Endothelial cell (in vitro differentiated cells): ENCODE data around the gene MEIG1. TPM values are rescaled to one million over a fixed set of nuclear protein-coding genes. Genes with fewer than 3 reads are reported as not detected.
"Not testable (repeated sequence)": the region's sequence is repeated elsewhere in the genome, so short reads cannot be mapped to it uniquely, and the experiment has no call there.

Source experiments
- DNase-seq: peaks from one replicate; pipeline ENCODE4 v3.0.0; 2021; ENCODE audit warnings: low spot score
- H3K27ac Mint-ChIP-seq: one replicate; pipeline ENCODE4 v1.8.0; 2021; ENCODE audit warnings: mixed read lengths, inconsistent platforms; ENCODE audit not compliant: unreplicated experiment
- H3K27me3 Mint-ChIP-seq: one replicate; pipeline ENCODE4 v1.8.0; 2021; ENCODE audit warnings: mild to moderate bottlenecking, moderate library complexity, mixed read lengths, inconsistent platforms; ENCODE audit not compliant: unreplicated experiment
- H3K36me3 Mint-ChIP-seq: one replicate; pipeline ENCODE4 v1.8.0; 2021; ENCODE audit warnings: mild to moderate bottlenecking, low read depth, mixed read lengths, inconsistent platforms; ENCODE audit not compliant: unreplicated experiment
- H3K4me1 Mint-ChIP-seq: one replicate; pipeline ENCODE4 v1.8.0; 2021; ENCODE audit warnings: mild to moderate bottlenecking, mixed read lengths, inconsistent platforms; ENCODE audit not compliant: unreplicated experiment
- H3K4me3 Mint-ChIP-seq: one replicate; pipeline ENCODE4 v1.8.0; 2021; ENCODE audit warnings: mild to moderate bottlenecking, mixed read lengths, inconsistent platforms; ENCODE audit not compliant: unreplicated experiment
- H3K9me3 Mint-ChIP-seq: one replicate; pipeline ENCODE4 v1.8.0; 2021; ENCODE audit warnings: mixed read lengths, inconsistent platforms; ENCODE audit not compliant: unreplicated experiment
- CTCF ChIP-seq: fragments of 200-600 bp; sonication (generic); IDR thresholded peaks from one replicate; pipeline ENCODE4 v1.5.0; 2021; ENCODE audit warnings: antibody characterized with exemption; ENCODE audit not compliant: unreplicated experiment
- total RNA-seq: library from RNA; stranded (reverse); fragmentation: NEBNext Ultra II Directional; extraction: Animal tissue kit (Norgen Biotek cat#: 25700); gene quantifications from one replicate; pipeline ENCODE4 v1.2.1, GENCODE V29; 2021; ENCODE audit not compliant: unreplicated experiment

Gene MEIG1
- total RNA-seq, 1 donor from 2014 or later, result 0.80 TPM

- no peak for TF ChIP-seq CTCF
- H3K9me3 Mint-ChIP-seq, result no peaks in the 10 kb centered on the region
- DNase-seq, result no peak
- H3K4me3 Mint-ChIP-seq, result no peak overlapping the region
- no peaks in the 10 kb centered on the region for H3K4me1 Mint-ChIP-seq
- no peak overlapping the region for H3K27ac Mint-ChIP-seq
- no peaks in the 10 kb centered on the region for H3K27me3 Mint-ChIP-seq
- no peaks in the 10 kb centered on the region for H3K36me3 Mint-ChIP-seq
These were observed 16.6 kb downstream of the MEIG1 start for GRCh38 chr10:14975672-14976273.

DNA sequence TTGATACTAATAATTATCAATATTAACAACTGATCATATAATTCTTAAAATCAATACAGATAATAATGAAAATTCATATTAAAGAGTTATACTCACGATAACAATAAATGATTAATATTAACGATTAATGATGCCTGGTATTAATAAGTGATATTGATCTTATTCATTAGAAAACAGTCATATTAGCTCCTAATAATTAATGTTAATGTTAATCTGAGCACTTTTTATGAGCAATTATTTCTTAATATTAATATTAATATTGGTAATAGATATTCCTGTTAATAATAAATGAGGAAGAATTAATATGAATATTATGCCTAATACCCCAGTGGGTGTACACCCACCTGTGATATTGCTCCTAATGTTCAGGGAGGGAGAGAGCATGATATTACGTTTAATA lies 23.6 kb downstream of the MEIG1 start:
- DNase-seq, result no peak
- H3K27ac Mint-ChIP-seq, result no peak overlapping the region
- no peaks in the 10 kb centered on the region for H3K9me3 Mint-ChIP-seq
- peaks cover 3% of the 10 kb centered on the region for H3K27me3 Mint-ChIP-seq
- no peaks in the 10 kb centered on the region for H3K4me1 Mint-ChIP-seq
- no peaks in the 10 kb centered on the region for H3K36me3 Mint-ChIP-seq
- H3K4me3 Mint-ChIP-seq, result no peak overlapping the region
- TF ChIP-seq CTCF, result no peak

GRCh38 chr10:14989552-14989951 lies 30.4 kb downstream of the MEIG1 start:
- not testable (repeated sequence) for H3K9me3 Mint-ChIP-seq, H3K27ac Mint-ChIP-seq, DNase-seq, H3K27me3 Mint-ChIP-seq, H3K36me3 Mint-ChIP-seq, H3K4me3 Mint-ChIP-seq, H3K4me1 Mint-ChIP-seq

GRCh38 chr10:14991035-14991749 lies 32.0 kb downstream of the MEIG1 start:
- peak; percentile 56 for DNase-seq
- not testable (repeated sequence) for H3K4me3 Mint-ChIP-seq, H3K36me3 Mint-ChIP-seq, H3K27ac Mint-ChIP-seq, H3K9me3 Mint-ChIP-seq, H3K27me3 Mint-ChIP-seq, H3K4me1 Mint-ChIP-seq

GRCh38 chr10:14992336-14992735 lies 33.1 kb downstream of the MEIG1 start:
- not testable (repeated sequence) for DNase-seq, H3K4me3 Mint-ChIP-seq, H3K9me3 Mint-ChIP-seq, H3K36me3 Mint-ChIP-seq, H3K27ac Mint-ChIP-seq, H3K27me3 Mint-ChIP-seq, H3K4me1 Mint-ChIP-seq

DNA sequence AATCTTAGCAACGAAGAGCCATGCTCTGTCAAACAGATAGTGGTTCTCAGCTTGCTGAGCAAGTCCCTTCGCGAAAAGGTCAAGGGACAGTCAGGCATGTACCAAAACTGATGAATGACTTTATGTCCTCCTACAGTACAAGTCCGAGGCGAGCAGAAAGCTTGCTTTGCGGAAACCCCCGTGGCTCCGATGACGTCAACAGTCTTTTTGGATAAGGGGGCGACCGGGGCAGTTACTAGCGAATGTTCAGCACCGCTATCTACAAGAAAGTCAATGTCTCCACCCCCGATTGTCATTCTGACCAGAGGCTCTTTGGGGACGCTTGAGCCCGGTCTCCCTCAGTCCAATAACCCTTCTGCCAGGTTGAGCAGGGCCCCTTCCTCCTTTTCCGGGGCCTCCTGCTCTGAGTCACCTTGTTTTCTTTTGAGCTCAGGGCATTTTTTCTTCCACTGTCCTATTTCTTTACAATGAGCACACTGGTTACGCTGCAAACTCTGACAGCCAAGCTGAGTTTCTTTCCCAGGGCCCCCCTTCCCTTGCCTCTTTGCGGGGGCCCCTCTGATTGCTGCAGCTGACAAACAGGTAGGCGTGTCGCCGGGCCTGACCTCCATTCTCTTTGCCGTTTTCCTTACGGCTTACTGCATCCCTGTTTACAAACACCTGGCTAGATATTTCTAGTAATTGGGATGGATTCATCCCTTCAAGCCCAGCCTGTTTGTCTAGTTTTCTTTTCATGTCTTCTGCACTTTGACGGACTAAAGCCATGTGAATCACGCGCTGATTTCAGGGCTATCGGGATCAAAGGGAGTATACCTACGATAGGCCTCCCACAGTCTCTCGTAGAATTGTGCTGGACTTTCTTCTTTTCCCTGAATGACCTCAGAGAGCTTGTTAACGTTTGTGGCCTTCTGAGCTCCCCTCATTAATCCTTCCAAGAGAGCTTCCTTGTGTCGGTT lies 34.6 kb downstream of the MEIG1 start:
- not testable (repeated sequence) for H3K36me3 Mint-ChIP-seq, DNase-seq, H3K27me3 Mint-ChIP-seq, H3K27ac Mint-ChIP-seq, H3K4me3 Mint-ChIP-seq, H3K9me3 Mint-ChIP-seq, H3K4me1 Mint-ChIP-seq
